ENCODE results near the gene PXYLP1.

The PXYLP1 gene

DNA sequence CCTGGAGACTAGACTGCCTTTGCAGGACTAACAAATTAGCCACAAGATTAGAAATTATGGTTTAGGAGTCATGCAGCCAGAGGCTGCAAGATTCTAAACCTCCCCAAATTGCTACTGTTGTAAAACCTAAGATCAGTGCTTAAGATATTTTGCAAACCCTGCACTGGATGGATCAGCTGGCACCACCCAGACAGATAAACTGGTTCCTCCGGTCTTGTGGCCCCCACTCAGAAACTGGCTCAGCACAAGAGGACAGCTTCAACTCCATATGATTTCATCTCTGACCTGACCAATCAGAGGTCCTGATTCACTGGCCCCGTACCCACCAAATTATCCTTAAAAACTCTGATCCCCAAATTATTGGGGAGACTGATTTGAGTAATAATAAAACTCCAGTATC lies 19.5 kb upstream of the PXYLP1 start:
- H3K4me3 ChIP-seq (replicated peaks; ENCODE audit: low read depth, low read length), result no peak overlapping the region
- TF ChIP-seq CTCF (IDR thresholded peaks at IDR 0.05; ENCODE audit: insufficient read depth, low read length, poor library complexity, severe bottlenecking), result no peak

GRCh38 chr3:141212555-141212954 lies 19.1 kb upstream of the PXYLP1 start:
- DNase-seq (ENCODE audit: extremely low read depth, insufficient read length), result no peak
- Histone ChIP-seq H3K4me3 (replicated peaks; ENCODE audit: low read depth, low read length) (no peak overlapping the region), H3K36me3 (ENCODE audit: control insufficient read depth, insufficient read depth, low read length) (no peaks in the 10 kb centered on the region), H3K27me3 (replicated peaks; ENCODE audit: control insufficient read depth, insufficient read depth, low read length) (peaks cover 3% of the 10 kb centered on the region)
- no peak for TF ChIP-seq CTCF (IDR thresholded peaks at IDR 0.05; ENCODE audit: insufficient read depth, low read length, poor library complexity, severe bottlenecking)

More for the DNA sequence above, 19.5 kb upstream of the PXYLP1 start:
- Histone ChIP-seq H3K27me3 (replicated peaks; ENCODE audit: control insufficient read depth, insufficient read depth, low read length) (peaks cover 2% of the 10 kb centered on the region; the same call in 1 of the 2 replicates), H3K36me3 (ENCODE audit: control insufficient read depth, insufficient read depth, low read length) (no peaks in the 10 kb centered on the region)
- no peak for DNase-seq (ENCODE audit: extremely low read depth, insufficient read length)

GRCh38 chr3:141216975-141217374 lies 14.7 kb upstream of the PXYLP1 start:
- H3K27me3 ChIP-seq (replicated peaks; ENCODE audit: control insufficient read depth, insufficient read depth, low read length), result peaks cover 3% of the 10 kb centered on the region
- no peak overlapping the region for H3K4me3 ChIP-seq (replicated peaks; ENCODE audit: low read depth, low read length)
- H3K36me3 ChIP-seq (ENCODE audit: control insufficient read depth, insufficient read depth, low read length), result no peaks in the 10 kb centered on the region
- no peak for TF ChIP-seq CTCF (IDR thresholded peaks at IDR 0.05; ENCODE audit: insufficient read depth, low read length, poor library complexity, severe bottlenecking)
- DNase-seq (ENCODE audit: extremely low read depth, insufficient read length), result no peak

DNA sequence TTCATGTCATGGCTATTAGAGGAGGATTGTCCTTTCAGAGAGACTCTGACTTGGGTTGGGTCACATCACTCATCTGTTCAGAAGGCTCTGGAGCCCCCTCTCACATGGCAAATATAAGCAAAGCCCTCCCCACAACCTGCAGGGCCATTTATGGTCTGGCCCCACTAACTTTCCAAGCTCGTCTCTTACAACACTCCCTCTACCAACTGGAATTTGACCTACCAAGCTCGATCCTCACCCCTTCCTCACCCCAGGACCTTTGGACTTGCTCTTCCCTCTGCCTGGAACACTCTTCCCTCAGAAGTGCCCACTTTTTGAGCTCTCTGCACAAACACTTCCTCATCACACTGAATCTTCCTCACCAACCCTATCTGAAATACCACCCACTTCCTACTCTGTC lies 14.2 kb upstream of the PXYLP1 start:
- no peak for DNase-seq (ENCODE audit: extremely low read depth, insufficient read length)
- H3K36me3 ChIP-seq (ENCODE audit: control insufficient read depth, insufficient read depth, low read length), result no peaks in the 10 kb centered on the region
- no peak overlapping the region for H3K4me3 ChIP-seq (replicated peaks; ENCODE audit: low read depth, low read length)
- TF ChIP-seq CTCF (IDR thresholded peaks at IDR 0.05; ENCODE audit: insufficient read depth, low read length, poor library complexity, severe bottlenecking), result no peak
- peaks cover 3% of the 10 kb centered on the region for H3K27me3 ChIP-seq (replicated peaks; ENCODE audit: control insufficient read depth, insufficient read depth, low read length)

DNA sequence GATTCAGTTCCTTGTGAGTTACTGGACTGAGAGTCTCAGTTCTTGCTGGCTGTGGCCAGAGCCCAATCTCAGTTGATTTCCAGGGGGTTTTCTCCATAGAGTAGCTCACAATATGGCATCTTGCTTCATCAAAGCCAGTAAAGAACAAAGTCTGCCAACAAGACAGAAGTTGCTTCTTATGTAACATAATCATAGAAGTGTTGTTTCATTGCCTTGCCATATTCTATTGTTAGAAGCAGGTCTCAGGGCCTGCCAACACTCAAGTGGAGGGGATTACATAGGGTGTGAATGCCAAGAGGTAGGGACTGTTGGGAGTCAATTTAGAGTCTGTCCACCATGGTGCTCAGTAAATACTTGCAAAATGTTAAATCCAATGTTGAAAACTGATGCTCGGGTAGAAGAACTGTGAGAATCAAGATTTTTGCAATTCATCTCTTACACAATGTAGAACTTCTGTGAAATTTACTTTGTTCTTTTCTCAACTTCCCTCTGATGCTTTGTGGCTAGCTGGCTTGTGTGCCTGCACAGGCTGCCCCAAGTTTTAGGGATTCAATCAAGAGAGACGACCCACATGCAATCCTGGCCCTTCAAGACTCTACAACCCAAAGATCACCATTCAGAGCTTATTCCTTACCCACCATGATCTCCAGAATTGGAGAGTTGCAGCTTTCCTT lies 13.3 kb upstream of the PXYLP1 start:
- H3K27me3 ChIP-seq (replicated peaks; ENCODE audit: control insufficient read depth, insufficient read depth, low read length), result peaks cover 3% of the 10 kb centered on the region

More for the DNA sequence above, 13.3 kb upstream of the PXYLP1 start:
- DNase-seq (ENCODE audit: extremely low read depth, insufficient read length), result no peak
- TF ChIP-seq CTCF (IDR thresholded peaks at IDR 0.05; ENCODE audit: insufficient read depth, low read length, poor library complexity, severe bottlenecking), result no peak
- Histone ChIP-seq H3K4me3 (replicated peaks; ENCODE audit: low read depth, low read length) (no peak overlapping the region), H3K36me3 (ENCODE audit: control insufficient read depth, insufficient read depth, low read length) (no peaks in the 10 kb centered on the region)

Measured in GM06990 (cell line).